Mucosa of rectum (tissue), 2 donors: ENCODE measurements around the gene KRT80.

Source experiments
- H3K27ac ChIP-seq, 2 donors: one replicate each; pipeline ENCODE4 v1.7.0; 2013; ENCODE audit warnings: inconsistent platforms in 2 of 2, low read depth in 2 of 2, low read length in 2 of 2
- H3K27me3 ChIP-seq, 2 donors: one replicate each; pipeline ENCODE4 v1.7.0; 2013; ENCODE audit warnings: low read length in 2 of 2; ENCODE audit not compliant: control insufficient read depth in 2 of 2, insufficient read depth in 2 of 2
- H3K36me3 ChIP-seq, 2 donors: one replicate each; pipeline ENCODE4 v1.7.0; 2013; ENCODE audit warnings: low read length in 2 of 2; ENCODE audit not compliant: control insufficient read depth in 2 of 2, insufficient read depth in 2 of 2
- H3K4me1 ChIP-seq, 2 donors: one replicate each; pipeline ENCODE4 v1.7.0; 2013; ENCODE audit warnings: low read length in 2 of 2, mild to moderate bottlenecking in 1 of 2; ENCODE audit not compliant: control insufficient read depth in 2 of 2, insufficient read depth in 2 of 2
- H3K4me3 ChIP-seq, 2 donors: one replicate each; pipeline ENCODE4 v1.7.0; 2013; ENCODE audit warnings: low read length in 2 of 2
- H3K9ac ChIP-seq, 2 donors: one replicate each; pipeline ENCODE4 v1.7.0; 2013; ENCODE audit warnings: low read length in 2 of 2, low read depth in 1 of 2, mild to moderate bottlenecking in 1 of 2
- H3K9me3 ChIP-seq, 2 donors: one replicate each; pipeline ENCODE4 v1.7.0; 2013; ENCODE audit warnings: low read length in 2 of 2; ENCODE audit not compliant: control insufficient read depth in 2 of 2
- donor health status: healthy.
- donor health status: Normal muscosa, but diverticular disease.

Gene KRT80

DNA sequence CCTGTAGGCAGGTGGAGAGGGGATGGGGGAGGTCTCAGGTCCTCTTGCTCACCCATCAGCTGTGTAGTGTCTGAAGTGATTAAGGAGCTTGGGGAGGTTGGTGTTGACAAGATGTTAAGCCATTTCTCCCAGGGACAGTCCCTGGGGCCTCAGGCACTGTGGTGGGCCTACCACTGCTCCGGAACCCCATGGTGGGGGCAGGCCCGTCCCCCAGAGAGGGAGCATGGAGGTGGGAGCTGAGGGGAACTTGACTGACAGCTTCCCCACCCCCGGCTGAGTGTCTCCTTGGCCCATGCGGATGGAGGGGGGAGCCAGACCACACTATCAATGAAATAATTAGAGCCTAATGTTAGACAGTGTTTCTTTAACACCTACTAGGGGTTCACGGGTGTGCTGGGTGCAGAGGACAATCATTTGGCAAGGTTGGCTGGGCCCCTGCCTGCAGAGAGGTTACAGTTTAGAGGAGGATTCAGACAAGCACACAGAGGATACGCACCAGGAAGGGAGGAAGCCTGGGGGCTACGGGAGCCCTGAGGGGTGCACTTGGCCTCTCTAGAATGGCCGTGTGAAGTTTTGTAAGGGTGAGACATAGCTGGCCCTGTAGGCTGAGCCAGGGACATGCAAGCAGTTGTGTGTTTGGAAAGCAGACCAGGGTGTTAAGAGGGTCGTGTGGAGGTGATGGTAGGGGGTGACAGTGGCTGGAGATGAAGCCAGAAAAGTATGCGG, 19.3 kb upstream of the KRT80 start:
- H3K27ac ChIP-seq, result no peak overlapping the region
- no peaks in the 10 kb centered on the region for H3K36me3 ChIP-seq
- H3K4me1 ChIP-seq, result peaks cover 0 to 3% of the 10 kb centered on the region in 2 donors
- no peaks in the 10 kb centered on the region for H3K9me3 ChIP-seq
- H3K27me3 ChIP-seq, result peaks cover 0 to 2% of the 10 kb centered on the region in 2 donors
- H3K9ac ChIP-seq, result no peak overlapping the region
- H3K4me3 ChIP-seq, result no peak overlapping the region

DNA sequence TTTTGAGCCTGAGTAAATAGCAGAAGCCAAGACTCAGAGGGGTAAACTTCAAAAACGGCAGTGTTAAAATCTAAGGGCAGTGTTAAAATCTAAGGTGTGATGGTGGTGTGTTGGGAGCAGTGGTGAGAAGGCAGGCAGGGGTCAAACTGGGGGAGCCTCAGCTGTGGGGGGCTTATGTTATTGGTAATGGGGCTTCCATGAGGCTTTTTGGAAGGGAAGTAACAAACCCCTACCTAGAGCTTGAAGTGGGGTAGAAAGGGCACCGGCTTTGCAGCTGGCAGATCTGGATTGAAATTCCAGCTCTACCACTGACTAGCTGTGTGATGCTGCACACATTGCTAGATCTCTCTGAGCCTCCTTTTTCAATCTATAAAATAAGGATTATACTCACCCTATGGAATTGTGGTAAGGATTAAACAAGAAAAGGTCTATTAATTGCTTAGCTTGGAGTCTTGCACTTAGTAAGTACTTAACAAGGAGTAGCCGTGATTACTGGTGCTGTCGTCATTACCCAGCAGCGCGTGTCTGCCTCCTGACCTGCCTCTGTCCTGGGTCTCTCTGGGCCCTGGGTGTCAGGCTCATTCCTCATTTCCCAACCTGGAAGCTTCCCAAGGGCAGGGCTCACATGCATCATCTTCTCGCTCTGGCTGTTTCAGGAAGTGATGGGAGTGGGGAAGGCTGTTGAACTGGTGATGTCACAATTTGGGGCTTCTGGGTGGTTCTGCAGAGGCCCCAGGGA, 18.5 kb upstream of the KRT80 start:
- Histone ChIP-seq H3K27ac (no peak overlapping the region), H3K36me3 (no peaks in the 10 kb centered on the region), H3K9ac (no peak overlapping the region), H3K4me3 (no peak overlapping the region), H3K4me1 (peaks cover 0 to 3% of the 10 kb centered on the region in 2 donors), H3K27me3 (peaks cover 0 to 2% of the 10 kb centered on the region in 2 donors), H3K9me3 (no peaks in the 10 kb centered on the region)

DNA sequence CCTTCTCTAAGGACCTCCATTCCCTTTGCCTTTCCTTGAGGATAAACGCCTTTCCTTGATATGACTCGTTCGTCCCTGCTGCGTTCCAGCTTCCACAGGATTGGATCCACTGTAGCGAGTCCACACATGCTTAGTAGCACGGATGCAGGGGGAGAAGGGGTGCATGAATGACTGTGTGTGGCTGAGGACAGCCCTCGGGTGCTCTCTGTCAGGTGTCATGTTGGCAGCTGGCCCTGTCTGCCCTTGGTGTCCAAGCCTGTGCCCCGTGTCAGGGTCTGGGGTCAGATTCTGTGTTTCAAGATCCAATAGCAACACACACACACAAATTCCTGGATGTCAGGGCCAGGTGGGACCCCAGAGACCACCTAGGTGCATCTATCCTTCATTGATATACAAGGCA, 17.5 kb upstream of the KRT80 start:
- Histone ChIP-seq H3K4me3 (no peak overlapping the region), H3K27ac (no peak overlapping the region), H3K9me3 (no peaks in the 10 kb centered on the region), H3K4me1 (peaks cover 0 to 3% of the 10 kb centered on the region in 2 donors), H3K36me3 (no peaks in the 10 kb centered on the region), H3K9ac (no peak overlapping the region), H3K27me3 (no peaks in the 10 kb centered on the region)

DNA sequence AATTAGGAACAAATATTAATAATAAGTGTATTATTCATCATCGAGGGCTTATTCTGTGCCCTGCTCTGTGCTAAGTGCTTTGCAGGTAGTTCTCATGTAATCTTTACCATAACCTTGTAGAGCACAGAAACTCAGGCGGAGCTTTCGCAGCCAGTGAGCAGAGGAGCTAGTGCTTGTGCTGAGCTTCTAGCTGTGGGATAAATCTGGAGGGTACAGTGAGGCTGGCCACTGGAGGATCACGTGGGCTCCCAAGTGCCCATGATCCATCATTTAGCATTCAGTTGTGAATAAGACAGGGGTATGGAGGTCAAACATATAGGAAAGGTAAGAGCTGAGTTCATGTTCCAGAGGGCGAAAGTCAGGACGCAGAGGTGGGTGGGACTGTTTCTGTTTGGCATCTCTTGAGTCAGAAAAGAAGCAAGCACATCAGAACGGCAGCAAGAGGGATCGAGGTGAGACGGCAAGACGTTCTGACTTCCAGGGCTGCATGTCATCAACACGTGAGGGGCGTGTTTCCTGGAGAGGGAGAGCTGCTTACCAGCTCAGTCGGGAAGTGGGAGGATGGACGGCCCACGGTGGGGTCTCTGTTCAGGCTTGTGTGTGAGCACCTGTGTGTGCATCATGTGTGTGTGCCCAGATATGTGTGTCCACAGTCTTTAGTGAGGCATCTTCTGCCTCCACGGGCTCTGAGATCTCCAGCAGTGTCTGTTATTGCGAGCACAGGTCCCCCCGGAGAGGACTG, 16.8 kb upstream of the KRT80 start:
- H3K4me1 ChIP-seq, result peaks cover 2 to 3% of the 10 kb centered on the region in 2 donors
- no peak overlapping the region for H3K27ac ChIP-seq
- H3K4me3 ChIP-seq, result no peak overlapping the region
- no peaks in the 10 kb centered on the region for H3K36me3 ChIP-seq
- H3K9ac ChIP-seq, result no peak overlapping the region
- no peaks in the 10 kb centered on the region for H3K27me3 ChIP-seq
- no peaks in the 10 kb centered on the region for H3K9me3 ChIP-seq

DNA sequence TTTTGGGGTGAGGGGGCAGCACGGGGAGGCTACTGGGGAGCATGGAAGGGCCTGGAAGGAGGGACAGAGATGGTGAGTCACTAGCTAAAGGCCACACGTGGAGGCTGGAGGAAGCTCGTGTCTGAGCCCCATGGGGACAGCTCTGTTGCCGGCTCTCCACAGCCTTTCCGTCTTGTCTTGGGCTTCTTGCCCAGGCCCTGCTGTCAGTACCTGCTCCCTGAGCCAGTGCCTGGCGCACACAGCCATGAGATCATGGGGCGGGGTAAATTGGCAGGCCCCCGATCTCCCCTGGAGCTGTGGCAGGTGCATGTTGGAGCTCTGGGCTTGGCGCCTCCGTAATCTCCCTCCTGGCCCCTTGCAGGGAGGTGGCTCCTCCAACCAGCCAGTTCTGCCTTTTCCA, 16.1 kb upstream of the KRT80 start:
- Histone ChIP-seq H3K27me3 (peaks cover 0 to 4% of the 10 kb centered on the region in 2 donors), H3K27ac (no peak overlapping the region), H3K9me3 (no peaks in the 10 kb centered on the region), H3K4me3 (no peak overlapping the region), H3K4me1 (peaks cover 5 to 6% of the 10 kb centered on the region in 2 donors), H3K36me3 (no peaks in the 10 kb centered on the region), H3K9ac (no peak overlapping the region)

DNA sequence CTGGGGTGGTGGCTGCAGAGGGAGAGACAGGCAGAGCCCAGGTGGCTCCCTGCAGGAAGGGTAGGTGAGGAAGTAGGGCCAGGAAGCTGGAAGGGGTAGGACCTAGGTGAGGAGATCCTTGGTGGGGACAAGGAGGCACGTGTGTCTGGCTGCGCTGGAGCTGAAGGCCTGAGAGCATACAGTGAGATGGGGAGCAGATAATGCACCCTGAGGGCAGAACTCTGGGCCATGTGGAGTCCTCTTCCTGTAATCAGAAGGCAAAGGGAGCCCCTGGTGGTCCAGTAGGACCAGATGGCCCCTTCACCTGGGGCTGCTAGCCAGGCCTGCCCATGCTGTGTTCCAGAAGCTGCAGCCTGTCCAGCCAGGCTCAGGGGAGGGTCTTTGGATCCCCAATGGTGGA, 15.3 kb upstream of the KRT80 start:
- Histone ChIP-seq H3K27me3 (peaks cover 0 to 5% of the 10 kb centered on the region in 2 donors), H3K36me3 (no peaks in the 10 kb centered on the region), H3K27ac (no peak overlapping the region), H3K9ac (no peak overlapping the region), H3K4me1 (peaks cover 5 to 6% of the 10 kb centered on the region in 2 donors), H3K4me3 (no peak overlapping the region), H3K9me3 (no peaks in the 10 kb centered on the region)

DNA sequence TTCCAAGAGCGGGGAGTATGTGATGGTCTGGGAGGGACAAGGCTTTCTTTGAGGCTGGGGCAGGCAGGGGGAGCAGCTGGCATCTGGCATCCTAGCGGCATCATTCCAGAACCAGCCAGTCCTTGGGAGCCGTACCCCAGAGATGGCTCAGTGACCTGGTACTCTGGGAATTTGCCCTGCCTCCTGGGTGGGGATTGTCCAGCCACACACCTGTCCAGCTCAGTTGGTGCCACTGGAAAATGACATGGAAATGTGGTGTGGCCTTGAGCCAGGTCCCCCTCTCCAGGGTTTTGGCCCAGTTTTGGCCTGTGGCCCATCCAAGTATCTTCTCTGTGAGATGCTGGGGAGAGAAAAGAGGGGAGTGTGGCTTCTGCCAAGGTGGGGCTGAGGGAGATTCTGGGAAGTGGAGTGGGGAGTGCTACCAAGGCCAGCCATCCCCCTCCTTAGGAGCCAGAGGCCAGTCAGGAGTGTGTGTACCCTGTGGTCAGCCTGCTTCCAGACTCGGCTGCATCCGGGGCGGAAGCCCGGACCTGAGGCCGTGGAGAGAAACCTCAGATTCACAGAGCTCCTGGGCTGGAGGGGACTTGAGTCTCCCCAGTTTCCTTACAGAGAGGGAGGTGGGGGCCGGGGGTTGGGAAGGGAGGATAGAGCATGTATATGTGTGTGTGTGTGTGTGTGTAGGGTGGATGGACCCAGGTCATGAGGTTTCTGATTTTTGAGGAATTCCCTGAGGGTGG, 14.7 kb upstream of the KRT80 start:
- H3K27ac ChIP-seq, result no peak overlapping the region
- H3K27me3 ChIP-seq, result peaks cover 0 to 5% of the 10 kb centered on the region in 2 donors
- no peaks in the 10 kb centered on the region for H3K36me3 ChIP-seq
- H3K9me3 ChIP-seq, result no peaks in the 10 kb centered on the region
- H3K4me3 ChIP-seq, result no peak overlapping the region
- H3K9ac ChIP-seq, result no peak overlapping the region
- peaks cover 5 to 6% of the 10 kb centered on the region in 2 donors for H3K4me1 ChIP-seq

DNA sequence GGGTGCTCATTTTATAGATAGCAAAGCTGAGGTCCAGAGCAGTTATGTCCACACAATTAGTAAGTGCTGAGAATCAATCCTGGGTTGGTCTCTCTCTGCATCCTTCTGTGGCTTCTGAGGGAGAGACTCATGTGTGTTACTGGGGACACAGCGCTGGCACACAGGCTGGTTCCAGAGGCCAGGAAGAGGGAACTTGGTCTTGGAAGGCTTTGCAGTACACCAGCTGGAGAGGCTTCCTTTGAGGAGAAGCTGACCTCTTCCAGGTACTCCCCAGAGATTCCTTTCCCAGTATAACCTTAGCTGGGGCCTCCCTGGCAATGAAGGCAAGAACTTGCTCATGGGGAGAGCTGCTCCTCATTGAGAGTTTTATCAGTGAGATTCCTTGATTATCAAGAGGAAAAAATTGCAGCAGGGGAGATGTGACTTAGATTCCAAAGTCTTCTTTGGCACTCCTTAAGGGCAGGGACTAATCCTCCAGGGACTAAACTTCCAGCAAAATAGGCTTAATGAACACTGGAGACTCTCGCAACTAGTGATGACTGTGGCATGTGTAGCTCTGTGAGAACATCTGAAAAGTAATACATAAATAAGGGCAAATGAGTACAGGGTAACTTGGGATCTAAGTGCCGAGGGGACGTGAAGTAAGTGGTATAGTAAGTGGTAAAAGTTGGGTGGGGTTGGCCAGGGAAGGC, 13.9 kb upstream of the KRT80 start:
- H3K4me3 ChIP-seq, result no peak overlapping the region
- no peaks in the 10 kb centered on the region for H3K36me3 ChIP-seq
- H3K27ac ChIP-seq, result no peak overlapping the region
- H3K9ac ChIP-seq, result no peak overlapping the region
- peaks cover 5 to 6% of the 10 kb centered on the region in 2 donors for H3K4me1 ChIP-seq
- H3K9me3 ChIP-seq, result no peaks in the 10 kb centered on the region
- peaks cover 0 to 5% of the 10 kb centered on the region in 2 donors for H3K27me3 ChIP-seq

DNA sequence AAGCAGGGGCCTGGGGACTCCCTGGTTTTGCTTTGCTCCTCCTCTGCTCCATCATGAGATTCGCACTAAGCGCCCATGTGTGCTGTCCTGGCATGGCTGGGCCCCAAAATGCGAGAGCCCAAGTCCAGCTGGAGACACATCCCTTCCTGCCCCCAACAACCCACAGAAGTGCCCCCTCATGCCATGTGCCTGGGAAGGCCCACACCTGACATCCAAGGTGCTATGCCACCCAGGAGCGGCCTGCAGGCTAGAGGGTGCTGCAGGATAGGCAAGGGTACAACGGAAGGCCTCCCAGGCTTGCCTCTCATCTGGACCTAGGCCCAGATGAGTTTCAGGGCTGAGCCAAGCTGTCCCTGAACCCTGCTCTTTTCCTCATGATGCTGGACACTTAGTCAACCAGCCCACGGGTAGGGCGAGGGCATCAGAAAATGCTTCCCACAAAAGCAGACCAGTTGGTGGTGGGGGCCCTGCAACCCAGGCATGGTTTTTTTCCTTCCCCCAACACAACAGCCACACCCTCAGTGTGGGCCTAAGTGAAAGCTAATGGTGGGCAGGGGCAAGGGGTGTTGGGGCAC, 13.2 kb upstream of the KRT80 start:
- Histone ChIP-seq H3K4me1 (peaks cover 5 to 6% of the 10 kb centered on the region in 2 donors), H3K27ac (no peak overlapping the region), H3K4me3 (no peak overlapping the region), H3K36me3 (no peaks in the 10 kb centered on the region), H3K27me3 (peaks cover 0 to 5% of the 10 kb centered on the region in 2 donors), H3K9me3 (no peaks in the 10 kb centered on the region), H3K9ac (no peak overlapping the region)
